RCC 7860 (cell line): ENCODE results near the gene ZBTB33.

Experiments used
- DNase-seq: peaks from one replicate; pipeline ENCODE4 v3.0.0-alpha.2; 2015; ENCODE audit warnings: low spot score
- FAIRE-seq: peaks from 2 replicates; lab custom pipeline; 2012; peaks lifted over from hg19 to GRCh38; lab: Jason Lieb, UNC

ZBTB33 gene

GRCh38 chrX:120304256-120304655 lies 53.6 kb downstream of the ZBTB33 start:
- no peak for DNase-seq
- FAIRE-seq, result no peak

GRCh38 chrX:120305531-120306141 lies 55.0 kb downstream of the ZBTB33 start:
- no peak for FAIRE-seq
- DNase-seq, result no peak

GRCh38 chrX:120306630-120307029 lies 56.0 kb downstream of the ZBTB33 start:
- peak; percentile 4 for DNase-seq
- FAIRE-seq, result peak; percentile 73
